HG03097 (cell line): ENCODE measurements around the gene UPK1A.
A peak's percentile ranks its signal among the peaks of the same experiment; 100 is the strongest.
"Not testable (repeated sequence)": the region's sequence is repeated elsewhere in the genome, so short reads cannot be mapped to it uniquely, and the experiment has no call there.

Source experiments
- ATAC-seq: cut with Tn5 transposase; IDR thresholded peaks from one replicate; pipeline ENCODE4 v1.9.1; 2021; ENCODE audit not compliant: unreplicated experiment, low FRiP score

Gene UPK1A

GRCh38 chr19:35715981-35716800, 49.9 kb downstream of the UPK1A start:
- ATAC-seq = no peak

- ATAC-seq = peak; percentile 52
Measured at GRCh38 chr19:35716801-35717664, 50.7 kb downstream of the UPK1A start.

DNA sequence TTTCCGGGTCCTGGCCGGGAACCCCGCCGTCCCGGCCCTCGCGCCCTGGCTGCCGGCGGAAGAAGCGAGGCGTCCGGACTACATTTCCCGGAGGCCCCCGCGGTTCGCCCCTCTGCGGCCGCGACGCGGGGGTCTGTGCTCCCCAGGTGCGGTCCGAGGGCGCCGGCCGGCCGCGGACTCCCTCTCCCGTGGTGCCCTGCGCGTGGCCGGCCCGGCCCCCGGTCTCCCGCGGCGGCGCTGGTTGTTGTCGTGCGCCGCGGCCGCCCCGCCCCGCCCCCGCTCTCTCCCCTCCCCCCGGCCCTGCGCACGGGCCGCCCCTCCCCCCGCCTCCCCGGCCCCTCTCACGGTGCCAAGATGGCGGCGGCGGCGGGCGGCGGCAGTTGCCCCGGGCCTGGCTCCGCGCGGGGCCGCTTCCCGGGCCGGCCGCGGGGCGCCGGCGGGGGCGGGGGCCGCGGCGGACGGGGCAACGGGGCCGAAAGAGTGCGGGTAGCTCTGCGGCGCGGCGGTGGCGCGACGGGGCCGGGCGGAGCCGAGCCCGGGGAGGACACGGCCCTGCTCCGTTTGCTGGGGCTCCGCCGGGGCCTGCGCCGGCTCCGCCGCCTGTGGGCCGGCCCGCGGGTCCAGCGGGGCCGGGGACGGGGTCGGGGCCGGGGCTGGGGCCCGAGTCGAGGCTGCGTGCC, 51.5 kb downstream of the UPK1A start, which contains the start of gene KMT2B:
Gene KMT2B, plus strand, starts transcription at position 339 of the 680 bp plus-strand sequence. Its CDS starts 16 bp downstream, at position 355.
- ATAC-seq = peak; percentile 54

- peak; percentile 3 for ATAC-seq
Measured at GRCh38 chr19:35718345-35719041, 52.2 kb downstream of the UPK1A start.

DNA sequence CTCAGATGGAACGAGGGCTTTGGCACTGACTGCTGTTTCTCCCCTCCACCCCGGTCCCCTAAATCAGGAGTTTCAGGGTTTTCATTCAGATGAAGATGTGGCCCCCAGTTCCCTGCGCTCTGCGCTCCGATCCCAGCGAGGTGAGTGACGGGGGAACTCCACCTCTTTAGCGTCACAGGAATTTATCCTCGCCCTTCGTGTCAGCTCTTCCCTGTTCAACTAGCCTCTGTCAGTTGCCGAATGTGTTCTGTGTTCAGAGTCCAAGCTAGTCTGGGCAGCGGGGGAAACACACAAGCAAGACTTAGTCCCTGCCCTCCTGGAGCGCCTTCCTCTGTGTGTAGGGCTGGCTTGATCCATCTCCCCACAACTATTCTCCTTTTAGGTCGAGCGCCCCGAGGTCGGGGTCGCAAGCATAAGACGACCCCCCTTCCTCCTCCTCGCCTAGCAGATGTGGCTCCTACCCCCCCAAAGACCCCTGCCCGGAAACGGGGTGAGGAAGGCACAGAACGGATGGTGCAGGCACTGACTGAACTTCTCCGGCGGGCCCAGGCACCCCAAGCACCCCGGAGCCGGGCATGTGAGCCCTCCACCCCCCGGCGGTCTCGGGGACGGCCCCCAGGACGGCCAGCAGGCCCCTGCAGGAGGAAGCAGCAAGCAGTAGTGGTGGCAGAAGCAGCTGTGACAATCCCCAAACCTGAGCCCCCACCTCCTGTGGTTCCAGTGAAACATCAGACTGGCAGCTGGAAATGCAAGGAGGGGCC, 53.3 kb downstream of the UPK1A start:
- ATAC-seq = no peak

GRCh38 chr19:35720163-35720524, 53.8 kb downstream of the UPK1A start:
- ATAC-seq = no peak

GRCh38 chr19:35720648-35721047, 54.3 kb downstream of the UPK1A start:
- ATAC-seq = no peak

DNA sequence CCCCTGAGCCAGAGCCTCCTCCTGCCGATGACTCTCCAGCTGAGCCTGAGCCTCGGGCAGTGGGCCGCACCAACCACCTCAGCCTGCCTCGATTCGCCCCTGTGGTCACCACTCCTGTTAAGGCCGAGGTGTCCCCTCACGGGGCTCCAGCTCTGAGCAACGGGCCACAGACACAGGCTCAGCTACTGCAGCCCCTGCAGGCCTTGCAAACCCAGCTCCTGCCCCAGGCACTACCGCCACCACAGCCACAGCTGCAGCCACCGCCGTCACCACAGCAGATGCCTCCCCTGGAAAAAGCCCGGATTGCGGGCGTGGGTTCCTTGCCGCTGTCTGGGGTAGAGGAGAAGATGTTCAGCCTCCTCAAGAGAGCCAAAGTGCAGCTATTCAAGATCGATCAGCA, 55.1 kb downstream of the UPK1A start:
- ATAC-seq = no peak

DNA sequence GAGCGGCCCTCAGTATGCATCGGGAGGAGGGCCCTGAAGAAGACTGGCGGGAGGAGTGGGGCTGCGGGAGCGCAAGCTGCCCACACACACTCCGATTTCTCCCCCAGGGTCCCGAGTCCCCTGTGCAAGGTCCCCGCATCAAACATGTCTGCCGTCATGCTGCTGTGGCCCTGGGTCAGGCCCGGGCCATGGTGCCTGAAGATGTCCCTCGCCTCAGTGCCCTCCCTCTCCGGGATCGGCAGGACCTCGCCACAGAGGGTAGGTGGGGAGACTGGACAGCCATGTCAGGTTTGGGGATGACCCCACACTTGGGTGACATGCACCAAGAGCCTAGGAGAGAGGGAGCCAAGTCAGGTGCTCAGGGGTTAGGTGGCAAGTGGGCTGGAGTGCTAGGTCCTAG, 56.1 kb downstream of the UPK1A start:
- ATAC-seq = no peak

- no peak for ATAC-seq
Measured at GRCh38 chr19:35722897-35723296, 56.6 kb downstream of the UPK1A start.

- no peak for ATAC-seq
Measured at GRCh38 chr19:35723671-35724070, 57.4 kb downstream of the UPK1A start.

DNA sequence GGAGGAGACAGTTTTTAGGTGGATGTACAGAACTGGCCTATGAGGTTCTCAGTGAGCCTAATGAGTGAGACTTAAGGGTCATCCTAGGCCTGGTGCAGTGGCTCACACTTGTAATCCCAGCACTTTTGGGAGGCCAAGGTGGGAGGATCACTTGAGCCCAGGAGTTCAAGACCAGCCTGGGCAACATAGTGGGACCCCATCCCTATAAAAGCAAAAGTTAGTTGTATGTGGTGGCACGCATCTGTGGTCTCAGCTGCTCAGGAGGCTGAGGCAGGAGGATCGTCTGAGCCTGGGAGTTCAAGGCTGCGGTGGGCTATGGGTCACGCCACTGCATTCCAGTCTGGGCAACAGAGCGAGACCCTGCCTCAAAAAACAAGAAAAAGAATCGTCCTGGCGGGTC, 57.8 kb downstream of the UPK1A start:
- ATAC-seq = not testable (repeated sequence)

GRCh38 chr19:35724560-35724959, 58.2 kb downstream of the UPK1A start:
- no peak for ATAC-seq

DNA sequence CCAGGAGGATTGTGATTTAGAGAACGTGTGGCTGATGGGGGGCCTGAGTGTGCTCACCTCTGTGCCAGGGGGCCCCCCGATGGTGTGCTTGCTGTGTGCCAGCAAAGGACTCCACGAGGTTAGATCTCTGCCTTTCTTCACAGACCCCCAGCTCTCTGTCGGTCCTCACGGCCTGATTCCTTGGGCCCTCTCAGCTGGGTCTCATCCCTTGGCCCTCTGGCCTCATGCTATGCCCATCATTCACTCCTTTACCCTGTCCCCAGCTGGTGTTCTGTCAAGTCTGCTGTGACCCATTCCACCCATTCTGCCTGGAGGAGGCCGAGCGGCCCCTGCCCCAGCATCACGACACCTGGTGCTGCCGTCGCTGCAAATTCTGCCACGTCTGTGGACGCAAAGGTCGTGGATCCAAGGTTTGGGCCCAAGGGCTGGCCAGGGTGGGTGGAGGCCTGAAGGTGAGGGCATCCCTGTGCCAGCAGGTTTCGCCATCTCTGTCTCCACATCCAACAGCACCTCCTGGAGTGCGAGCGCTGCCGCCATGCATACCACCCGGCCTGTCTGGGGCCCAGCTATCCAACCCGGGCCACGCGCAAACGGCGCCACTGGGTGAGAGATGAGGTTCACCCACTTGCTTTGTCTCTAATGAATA, 59.0 kb downstream of the UPK1A start:
- ATAC-seq = no peak

- ATAC-seq = no peak
Measured at GRCh38 chr19:35727053-35727955, 61.0 kb downstream of the UPK1A start.
